H1 (cell line): ENCODE data around the gene WASF1. TPM values are rescaled to one million over a fixed set of nuclear protein-coding genes. Genes with fewer than 3 reads are reported as not detected.
A peak's percentile ranks its signal among the peaks of the same experiment; 100 is the strongest.

Experiments
- CTCF ChIA-PET: fragments of 300-600 bp; sonication (Branson Sonifier 250); formaldehyde crosslinking; loops from one replicate; lab custom pipeline; 2021; ENCODE audit not compliant: partially characterized antibody; lab: Charles Lee
- POLR2A ChIA-PET: fragments of 300-600 bp; sonication (Branson Sonifier 250); formaldehyde crosslinking; loops from one replicate; lab custom pipeline; 2021; ENCODE audit warnings: inconsistent platforms; ENCODE audit not compliant: partially characterized antibody; lab: Charles Lee
- DNase-seq, 2 experiments: peaks; one replicate each; pipeline versions ENCODE4 v3.0.0 to v3.0.0-alpha.2; 2010 to 2022; ENCODE audit warnings: low spot score in 2 of 2, low read depth in 1 of 2, mixed read lengths in 1 of 2
- FAIRE-seq: peaks from 2 replicates; lab custom pipeline; 2011; peaks lifted over from hg19 to GRCh38; lab: Jason Lieb, UNC
- H2AFZ ChIP-seq: 2 replicates; pipeline ENCODE4 v1.8.1; 2012; ENCODE audit warnings: low read length, inconsistent platforms
- H2AK5ac ChIP-seq: 2 replicates; pipeline ENCODE4 v1.6.1; 2013; ENCODE audit warnings: low read depth, low read length
- H2BK120ac ChIP-seq: replicated peaks from 2 replicates; pipeline ENCODE3; 2013; ENCODE audit warnings: low read depth, low read length, inconsistent platforms
- H2BK12ac ChIP-seq: 2 replicates; pipeline ENCODE4 v1.6.1; 2013; ENCODE audit warnings: low read depth, low read length
- H2BK15ac ChIP-seq: 2 replicates; pipeline ENCODE4 v1.6.1; 2013; ENCODE audit warnings: low read length
- H2BK20ac ChIP-seq: 2 replicates; pipeline ENCODE4 v1.6.1; 2013; ENCODE audit warnings: low read length
- H2BK5ac ChIP-seq: 2 replicates; pipeline ENCODE4 v1.6.1; 2013; ENCODE audit warnings: low read depth, low read length
- H3K14ac ChIP-seq: 2 replicates; pipeline ENCODE4 v1.6.1; 2013; ENCODE audit warnings: inconsistent platforms; ENCODE audit not compliant: insufficient read length
- H3K18ac ChIP-seq: 2 replicates; pipeline ENCODE4 v1.6.1; 2013; ENCODE audit warnings: low read length; ENCODE audit errors: extremely low read depth
- H3K23ac ChIP-seq: 2 replicates; pipeline ENCODE4 v1.6.1; 2013; ENCODE audit warnings: inconsistent platforms; ENCODE audit not compliant: insufficient read length
- H3K23me2 ChIP-seq: 2 replicates; pipeline ENCODE4 v1.6.1; 2013; ENCODE audit warnings: low read depth, low read length
- H3K27ac ChIP-seq: 2 replicates; pipeline ENCODE4 v1.6.1; 2011; ENCODE audit warnings: low read depth, low read length, inconsistent platforms
- H3K27me3 ChIP-seq, 4 experiments: replicated peaks in 1 of 4; 1 replicate in 1 of 4; 2 replicates in 3 of 4; pipeline versions ENCODE4 v1.6.1 to v1.8.1; 2011 to 2013; ENCODE audit warnings: low read length in 3 of 4, mild to moderate bottlenecking in 3 of 4, inconsistent platforms in 2 of 4, mixed read lengths in 2 of 4, moderate library complexity in 1 of 4; ENCODE audit not compliant: control insufficient read depth in 3 of 4, insufficient read depth in 3 of 4; ENCODE audit errors: extremely low read depth in 1 of 4
- H3K36me3 ChIP-seq, 4 experiments: 2 replicates each; pipeline versions ENCODE4 v1.6.1 to v1.8.1; 2011 to 2013; ENCODE audit warnings: mild to moderate bottlenecking in 4 of 4, low read length in 3 of 4, moderate library complexity in 2 of 4, control low read depth in 1 of 4, inconsistent platforms in 1 of 4; ENCODE audit not compliant: insufficient read depth in 4 of 4, control insufficient read depth in 2 of 4
- H3K4ac ChIP-seq: replicated peaks from 2 replicates; pipeline ENCODE3; 2013; ENCODE audit warnings: low read length, low read depth, mixed read lengths, inconsistent platforms; ENCODE audit not compliant: insufficient read length
- H3K4me1 ChIP-seq, 4 experiments: replicated peaks in 1 of 4; 1 replicate in 1 of 4; 2 replicates in 3 of 4; pipeline versions ENCODE4 v1.6.1 to v1.8.1; 2011 to 2013; ENCODE audit warnings: low read length in 3 of 4, inconsistent platforms in 2 of 4, mixed read lengths in 1 of 4; ENCODE audit not compliant: insufficient read depth in 4 of 4, control insufficient read depth in 3 of 4
- H3K4me2 ChIP-seq, 2 experiments: 2 replicates each; pipeline versions ENCODE4 v1.6.1 to v1.8.1; 2011 to 2013; ENCODE audit warnings: low read depth in 2 of 2, low read length in 2 of 2, control low read depth in 1 of 2, inconsistent platforms in 1 of 2, mild to moderate bottlenecking in 1 of 2; ENCODE audit not compliant: insufficient read depth in 1 of 2
- H3K4me3 ChIP-seq, 4 experiments: fragments of 200-600, 300-600 bp in 1 of 4; sonication (generic), shearing (Covaris generic), sonication (Bioruptor Twin) in 1 of 4; 2 replicates each; pipeline versions ENCODE4 v1.5.1 to v1.8.1; 2011 to 2016; ENCODE audit warnings: low read length in 4 of 4, low read depth in 3 of 4, control low read depth in 2 of 4, inconsistent platforms in 2 of 4, mild to moderate bottlenecking in 2 of 4, mixed read lengths in 1 of 4, moderate library complexity in 1 of 4; ENCODE audit not compliant: insufficient read depth in 2 of 4; ENCODE audit errors: extremely low read depth in 1 of 4
- H3K56ac ChIP-seq: replicated peaks from 2 replicates; pipeline ENCODE3; 2013; ENCODE audit warnings: low read depth, mild to moderate bottlenecking, mixed read lengths, low read length, inconsistent platforms; ENCODE audit not compliant: insufficient read length
- H3K79me1 ChIP-seq: 2 replicates; pipeline ENCODE4 v1.6.1; 2013; ENCODE audit warnings: low read depth, low read length, control low read depth
- H3K79me2 ChIP-seq, 2 experiments: 2 replicates each; pipeline versions ENCODE4 v1.6.1 to v1.8.1; 2012 to 2013; ENCODE audit warnings: low read length in 2 of 2, mild to moderate bottlenecking in 2 of 2, inconsistent platforms in 1 of 2; ENCODE audit not compliant: insufficient read depth in 2 of 2, control insufficient read depth in 1 of 2
- H3K9ac ChIP-seq, 4 experiments: replicated peaks in 1 of 4; 1 replicate in 1 of 4; 2 replicates in 3 of 4; pipeline versions ENCODE4 v1.6.1 to v1.8.1; 2011 to 2013; ENCODE audit warnings: low read depth in 3 of 4, low read length in 3 of 4, control low read depth in 2 of 4, mild to moderate bottlenecking in 2 of 4, moderate library complexity in 2 of 4, inconsistent platforms in 1 of 4; ENCODE audit errors: extremely low read depth in 1 of 4
- H3K9me3 ChIP-seq, 2 experiments: 2 replicates each; pipeline versions ENCODE4 v1.6.1 to v1.8.1; 2012 to 2013; ENCODE audit warnings: mild to moderate bottlenecking in 2 of 2, moderate library complexity in 2 of 2, control low read depth in 1 of 2, inconsistent platforms in 1 of 2, low read depth in 1 of 2, low read length in 1 of 2, mixed read lengths in 1 of 2; ENCODE audit not compliant: insufficient read depth in 2 of 2
- H4K20me1 ChIP-seq, 2 experiments: replicated peaks in 1 of 2; 2 replicates each; pipeline versions ENCODE3 to v1.8.1; 2011 to 2013; ENCODE audit warnings: inconsistent platforms in 2 of 2, low read length in 2 of 2, mild to moderate bottlenecking in 1 of 2; ENCODE audit not compliant: insufficient read depth in 2 of 2, control insufficient read depth in 1 of 2
- H4K5ac ChIP-seq: 2 replicates; pipeline ENCODE4 v1.6.1; 2013; ENCODE audit warnings: low read length, low read depth, mixed read lengths, inconsistent platforms; ENCODE audit not compliant: insufficient read length
- H4K8ac ChIP-seq: 2 replicates; pipeline ENCODE4 v1.8.0; 2013; ENCODE audit warnings: mild to moderate bottlenecking, moderate library complexity, low read length, inconsistent platforms; ENCODE audit not compliant: insufficient read depth; ENCODE audit errors: extremely low read depth
- H4K91ac ChIP-seq: replicated peaks from 2 replicates; pipeline ENCODE3; 2013; ENCODE audit warnings: low read length, mixed read lengths, inconsistent platforms; ENCODE audit not compliant: insufficient read length
- CEBPB ChIP-seq: IDR thresholded peaks from 2 replicates; pipeline ENCODE4 v1.6.1; 2012; ENCODE audit warnings: low read depth, low read length
- EP300 ChIP-seq, 2 experiments: IDR thresholded peaks; 1 replicate in 1 of 2; 2 replicates in 1 of 2; pipeline ENCODE4 v1.6.1; 2011 to 2012; ENCODE audit warnings: low read depth in 2 of 2, low read length in 2 of 2, mild to moderate bottlenecking in 2 of 2, borderline replicate concordance in 1 of 2, inconsistent platforms in 1 of 2, moderate library complexity in 1 of 2
- FOSL1 ChIP-seq: IDR thresholded peaks from 2 replicates; pipeline ENCODE4 v1.6.1; 2011; ENCODE audit warnings: mild to moderate bottlenecking, low read depth, low read length, moderate library complexity; ENCODE audit not compliant: insufficient read depth
- RAD21 ChIP-seq, 2 experiments: IDR thresholded peaks in 1 of 2; conservative IDR thresholded peaks in 1 of 2; 2 replicates each; pipeline ENCODE4 v1.6.1; 2011; ENCODE audit warnings: low read depth in 2 of 2, low read length in 2 of 2, improper control_type of control experiment in 1 of 2, inconsistent platforms in 1 of 2, mild to moderate bottlenecking in 1 of 2, moderate library complexity in 1 of 2
- SAP30 ChIP-seq: fragments of 300-600 bp; sonication (generic); IDR thresholded peaks from 2 replicates; pipeline ENCODE4 v1.7.1; 2012; ENCODE audit warnings: low read length, moderate library complexity, mild to moderate bottlenecking, inconsistent platforms; ENCODE audit not compliant: insufficient read depth, insufficient replicate concordance
- WGBS, 2 experiments: shearing (Covaris generic) in 1 of 2; methylation state at CpG; one replicate each; pipeline versions ENCODE4 v1.1.6 to v1.1.7; 2013 to 2015; ENCODE audit warnings: low lambda C conversion rate in 2 of 2, mixed read lengths in 2 of 2, inconsistent platforms in 1 of 2, low coverage in 1 of 2, missing lambda C conversion rate in 1 of 2; ENCODE audit not compliant: insufficient replicate concordance in 2 of 2, insufficient coverage in 1 of 2, insufficient read length in 1 of 2; ENCODE audit errors: extremely low coverage in 1 of 2, missing lambda C conversion rate in 1 of 2; 5-methylcytosine and 5-hydroxymethylcytosine counted together
- polyA plus RNA-seq, 7 experiments: library from polyadenylated mRNA; depleted of rRNA in 3 of 7; stranded (reverse) in 5 of 7; unstranded in 2 of 7; fragments of >200 nt in 5 of 7; fragments of 200-250 nt in 2 of 7; gene quantifications; 1 replicate in 5 of 7; 2 replicates in 1 of 7; 4 replicates in 1 of 7; pipeline versions ENCODE4 v1.2.1 to v1.2.3, GENCODE V29; 2011 to 2013; ENCODE audit warnings: missing spikeins in 2 of 7, mixed read lengths in 2 of 7
- total RNA-seq: library from RNA; stranded (reverse); fragmentation: NEBNext Ultra II Directional; extraction: Animal tissue kit (Norgen Biotek cat#: 25700); gene quantifications from 2 replicates; pipeline ENCODE4 v1.2.1, GENCODE V29; 2021

The WASF1 gene
- total and polyA plus RNA-seq, 2 of the 8 experiments (the other 6 are each of a cell fraction or from before 2014, with no cell fraction given): 37.6 to 39.9 TPM

DNA sequence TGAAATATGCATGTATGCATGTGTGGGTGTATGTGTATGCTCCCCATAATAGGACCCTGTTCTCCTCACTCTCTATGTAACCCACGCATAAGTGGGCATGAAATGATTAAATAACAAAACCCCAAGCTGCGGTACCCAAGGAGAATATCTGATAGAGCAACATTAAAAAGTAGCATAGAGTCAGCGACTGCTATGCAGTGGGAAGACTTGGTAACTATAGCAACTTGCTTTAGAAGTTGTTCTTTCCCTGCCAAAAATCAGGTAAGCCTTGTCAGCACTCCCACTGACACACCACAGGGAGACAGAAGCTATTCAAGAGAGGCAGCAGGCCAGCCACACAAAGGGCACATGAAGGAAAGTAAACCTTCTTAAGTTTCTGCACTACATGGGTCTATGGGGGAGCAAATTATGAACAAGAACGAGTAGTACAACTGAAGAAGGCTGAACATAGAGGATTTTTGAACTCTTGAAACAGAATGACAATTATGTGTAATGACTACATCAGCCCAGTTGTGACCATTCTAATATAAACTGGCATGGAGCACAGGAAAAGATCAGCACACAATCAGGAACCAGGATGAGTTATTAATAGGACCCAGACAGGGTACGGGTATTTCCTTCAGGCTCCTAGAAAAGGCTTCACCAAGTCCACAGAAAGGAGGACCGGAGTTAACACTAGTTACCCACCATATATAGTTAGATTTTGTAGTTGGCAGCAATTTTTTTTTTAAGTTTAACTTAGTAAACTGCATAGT, 111.5 kb downstream of the WASF1 start:
- TF ChIP-seq SAP30 (no peak), FOSL1 (no peak), CEBPB (no peak), EP300 (IDR thresholded peaks at IDR 0.05; ENCODE audit: borderline replicate concordance in 1 of 2, low read depth in 2 of 2, low read length in 2 of 2) (no peak), RAD21 (IDR thresholded peaks at IDR 0.05 in 1 of 2, conservative IDR thresholded peaks at IDR 0.05 in 1 of 2; ENCODE audit: low read depth in 2 of 2, low read length in 2 of 2) (peak; percentile 15 to 19; a peak in 2 of 4 replicates)
- H3K27ac ChIP-seq: no peak overlapping the region
- CTCF ChIA-PET: interaction anchor here (0.9 to 2.7 kb wide), 3 partner anchors 11 to 29 kb away, joined by 3 to 12 read pairs (median 3); no protein-coding TSS in a partner anchor

More for the DNA sequence above, 111.5 kb downstream of the WASF1 start:
- Histone ChIP-seq H4K91ac (no peak overlapping the region), H4K20me1 (peaks cover 0 to 2% of the 10 kb centered on the region in 2 experiments), H2AK5ac (no peak overlapping the region), H3K14ac (no peak overlapping the region), H3K9me3 (no peaks in the 10 kb centered on the region), H2AFZ (no peak overlapping the region), H3K79me1 (no peaks in the 10 kb centered on the region), H3K36me3 (no peaks in the 10 kb centered on the region), H4K5ac (no peak overlapping the region), H3K79me2 (no peaks in the 10 kb centered on the region), H2BK5ac (no peak overlapping the region), H3K56ac (no peak overlapping the region), H3K23me2 (no peaks in the 10 kb centered on the region), H3K4me2 (no peak overlapping the region), H3K4me3 (no peak overlapping the region), H3K9ac (no peak overlapping the region), H3K18ac (no peak overlapping the region), H3K4me1 (peaks cover 0 to 5% (median 0%) of the 10 kb centered on the region in 4 experiments; a peak in 2 of 7 replicates), H2BK12ac (no peak overlapping the region), H2BK120ac (no peak overlapping the region), H2BK20ac (no peak overlapping the region), H3K27me3 (no peaks in the 10 kb centered on the region; a peak in 1 of 7 replicates), H2BK15ac (no peak overlapping the region), H3K4ac (no peak overlapping the region), H4K8ac (no peak overlapping the region), H3K23ac (no peak overlapping the region)
- no peak for DNase-seq
- POLR2A ChIA-PET: no interaction called here
- peak; percentile 65 for FAIRE-seq
- 77% methylated on average over 6 of the region's 6 CpGs; no CpG with 5 or more reads in 1 of the 2 experiments for WGBS, 2 experiments
